ENCODE data around the gene RAD9B.
"Not testable (repeated sequence)": the region's sequence is repeated elsewhere in the genome, so short reads cannot be mapped to it uniquely, and the experiment has no call there.

RAD9B gene
- total RNA-seq, result 0.75 to 4.3 (median 2.0) reads per million in 17 experiments

- peak; percentile 99 to 100 (median 99) for DNase-seq
Measured at GRCh38 chr12:110501752-110502738, at the start of gene RAD9B, which contains the start of gene VPS29. Gene RAD9B, plus strand, starts transcription at chr12:110502331. Its CDS starts 7 bp downstream, at chr12:110502338. Gene VPS29, minus strand, starts transcription at chr12:110502111. Its CDS starts 60 bp downstream, at chr12:110502051.

GRCh38 chr12:110453569-110454296 lies 48.4 kb upstream of the RAD9B start:
- no peak for DNase-seq

GRCh38 chr12:110458756-110459155 lies 43.4 kb upstream of the RAD9B start:
- no peak for DNase-seq

- not testable (repeated sequence) for DNase-seq
Measured at GRCh38 chr12:110461189-110461588, 40.9 kb upstream of the RAD9B start.

- no peak for DNase-seq
Measured at GRCh38 chr12:110465024-110465423, 37.1 kb upstream of the RAD9B start.

- not testable (repeated sequence) for DNase-seq
Measured at GRCh38 chr12:110465765-110466164, 36.4 kb upstream of the RAD9B start.

GRCh38 chr12:110466791-110467190 lies 35.3 kb upstream of the RAD9B start:
- DNase-seq, result no peak

GRCh38 chr12:110467847-110468213 lies 34.3 kb upstream of the RAD9B start:
- DNase-seq, result no peak

GRCh38 chr12:110468214-110469048 lies 33.7 kb upstream of the RAD9B start, which contains the start of the genes FAM216A and GPN3:
Gene FAM216A, plus strand, starts transcription at chr12:110468845. Its CDS starts 31 bp downstream, at chr12:110468876.
Gene GPN3, minus strand, starts transcription at chr12:110468257. Its CDS starts 54 bp downstream, at chr12:110468203.
- DNase-seq, result peak; percentile 98 to 99 (median 98)

- DNase-seq, result no peak
Measured at GRCh38 chr12:110475426-110475825, 26.7 kb upstream of the RAD9B start.

GRCh38 chr12:110498984-110499706 lies 3.0 kb upstream of the RAD9B start:
- peak; percentile 55 to 83 (median 70) for DNase-seq

- peak; percentile 69 to 82 (median 80) for DNase-seq
Measured at GRCh38 chr12:110501399-110501751, 756 bp upstream of the RAD9B start.

GRCh38 chr12:110503432-110503831 lies 1.3 kb downstream of the RAD9B start:
- no peak for DNase-seq

- no peak for DNase-seq
Measured at GRCh38 chr12:110505332-110505731, 3.2 kb downstream of the RAD9B start.

GRCh38 chr12:110508071-110508586 lies 6.0 kb downstream of the RAD9B start:
- no peak for DNase-seq

GRCh38 chr12:110513842-110514241 lies 11.7 kb downstream of the RAD9B start:
- DNase-seq, result no peak

GRCh38 chr12:110514363-110514762 lies 12.2 kb downstream of the RAD9B start:
- DNase-seq, result no peak

GRCh38 chr12:110516995-110517394 lies 14.9 kb downstream of the RAD9B start:
- no peak for DNase-seq

GRCh38 chr12:110518014-110518413 lies 15.9 kb downstream of the RAD9B start:
- DNase-seq, result not testable (repeated sequence)

GRCh38 chr12:110520876-110521712 lies 19.0 kb downstream of the RAD9B start:
- not testable (repeated sequence) for DNase-seq
